HL-60/S4 treated with phorbol 12-myristate 13-acetate at 8.2 ng/mL for 4 days and 3 days (cell line): ENCODE measurements around the gene TENT5C.

Experiments
- in situ Hi-C: fragments of 300-500 bp; cut with MboI; formaldehyde crosslinking; loops from 2 replicates; pipeline ENCODE4 v1.15.0; 2022; ENCODE audit warnings: low sequenced_read_pairs

Gene TENT5C

GRCh38 chr1:117633068-117633345, 27.2 kb downstream of the TENT5C start:
- in situ Hi-C loops: no loop called here

GRCh38 chr1:117633423-117633822, 27.6 kb downstream of the TENT5C start:
- in situ Hi-C loops: no loop called here

GRCh38 chr1:117633936-117634335, 28.1 kb downstream of the TENT5C start:
- in situ Hi-C loops: no loop called here

- in situ Hi-C loops: no loop called here
Measured at GRCh38 chr1:117634631-117635030, 28.8 kb downstream of the TENT5C start.

GRCh38 chr1:117635805-117636204, 30.0 kb downstream of the TENT5C start:
- in situ Hi-C loops: no loop called here

GRCh38 chr1:117636637-117637425, 31.0 kb downstream of the TENT5C start:
- in situ Hi-C loops: no loop called here

GRCh38 chr1:117638141-117638540, 32.3 kb downstream of the TENT5C start:
- in situ Hi-C loops: no loop called here

- in situ Hi-C loops: no loop called here
Measured at GRCh38 chr1:117638759-117639158, 32.9 kb downstream of the TENT5C start.

- in situ Hi-C loops: no loop called here
Measured at GRCh38 chr1:117639741-117640140, 33.9 kb downstream of the TENT5C start.

GRCh38 chr1:117641536-117641935, 35.7 kb downstream of the TENT5C start:
- in situ Hi-C loops: no loop called here

- in situ Hi-C loops: no loop called here
Measured at GRCh38 chr1:117642963-117643362, 37.1 kb downstream of the TENT5C start.

GRCh38 chr1:117643601-117644000, 37.8 kb downstream of the TENT5C start:
- in situ Hi-C loops: no loop called here

- in situ Hi-C loops: no loop called here
Measured at GRCh38 chr1:117644696-117645311, 39.0 kb downstream of the TENT5C start.

GRCh38 chr1:117645343-117645742, 39.5 kb downstream of the TENT5C start:
- in situ Hi-C loops: no loop called here

- in situ Hi-C loops: no loop called here
Measured at GRCh38 chr1:117646007-117646811, 40.4 kb downstream of the TENT5C start.

- in situ Hi-C loops: no loop called here
Measured at GRCh38 chr1:117646956-117647355, 41.1 kb downstream of the TENT5C start.

- in situ Hi-C loops: no loop called here
Measured at GRCh38 chr1:117648015-117648414, 42.2 kb downstream of the TENT5C start.

GRCh38 chr1:117650840-117651568, 45.2 kb downstream of the TENT5C start:
- in situ Hi-C loops: no loop called here

GRCh38 chr1:117651616-117652015, 45.8 kb downstream of the TENT5C start:
- in situ Hi-C loops: no loop called here

- in situ Hi-C loops: no loop called here
Measured at GRCh38 chr1:117652421-117652820, 46.6 kb downstream of the TENT5C start.

GRCh38 chr1:117653195-117653594, 47.3 kb downstream of the TENT5C start:
- in situ Hi-C loops: no loop called here
